Mesodermal cell (in vitro differentiated cells): ENCODE measurements around the gene DISC1.

Experiments used
- H3K27ac ChIP-seq: 2 replicates; pipeline ENCODE4 v1.7.0; 2013; ENCODE audit warnings: mild to moderate bottlenecking, low read depth, low read length, moderate library complexity; ENCODE audit not compliant: severe bottlenecking
- H3K36me3 ChIP-seq: 2 replicates; pipeline ENCODE4 v1.7.1; 2013; ENCODE audit warnings: mild to moderate bottlenecking, low read length, moderate library complexity; ENCODE audit not compliant: control insufficient read depth, insufficient read depth
- H3K4me1 ChIP-seq: one replicate; pipeline ENCODE4 v1.7.1; 2013; ENCODE audit warnings: mild to moderate bottlenecking, low read length; ENCODE audit not compliant: insufficient read depth, control insufficient read depth, poor library complexity, severe bottlenecking
- H3K4me3 ChIP-seq: 2 replicates; pipeline ENCODE4 v1.7.0; 2013; ENCODE audit warnings: low read length, control low read depth, mild to moderate bottlenecking; ENCODE audit not compliant: insufficient read depth, poor library complexity, severe bottlenecking; ENCODE audit errors: extremely low read depth
- H3K9me3 ChIP-seq: 2 replicates; pipeline ENCODE4 v1.7.1; 2013; ENCODE audit warnings: mild to moderate bottlenecking, low read length, moderate library complexity; ENCODE audit not compliant: control insufficient read depth
- WGBS, 2 experiments: methylation state at CpG; one replicate each; pipeline ENCODE4 v1.1.5; 2013; ENCODE audit warnings: missing lambda C conversion rate in 2 of 2; ENCODE audit not compliant: insufficient coverage in 2 of 2; 5-methylcytosine and 5-hydroxymethylcytosine counted together

Gene DISC1

GRCh38 chr1:231684356-231685244 is 58.0 kb downstream of the DISC1 start:
- WGBS, 2 experiments, result 93% methylated on average over 9 to 10 of the region's 15 CpGs

GRCh38 chr1:231686384-231686783 is 59.8 kb downstream of the DISC1 start:
- peaks cover 7% of the 10 kb centered on the region for H3K9me3 ChIP-seq
- no peaks in the 10 kb centered on the region for H3K4me1 ChIP-seq
- H3K36me3 ChIP-seq, result peaks cover 3% of the 10 kb centered on the region
- H3K27ac ChIP-seq, result no peak overlapping the region
- H3K4me3 ChIP-seq, result no peak overlapping the region
- 77 to 100% methylated on average over 3 to 4 of the region's 4 CpGs for WGBS, 2 experiments

More at GRCh38 chr1:231684356-231685244, 58.0 kb downstream of the DISC1 start:
- no peaks in the 10 kb centered on the region for H3K4me1 ChIP-seq
- H3K9me3 ChIP-seq, result peaks cover 7% of the 10 kb centered on the region
- no peak overlapping the region for H3K4me3 ChIP-seq
- H3K27ac ChIP-seq, result no peak overlapping the region
- H3K36me3 ChIP-seq, result peaks cover 3% of the 10 kb centered on the region

GRCh38 chr1:231688989-231689388 is 62.4 kb downstream of the DISC1 start:
- WGBS, 2 experiments, result 93 to 94% methylated on average over 2 to 3 of the region's 4 CpGs
- H3K4me1 ChIP-seq, result peaks cover 4% of the 10 kb centered on the region

GRCh38 chr1:231690059-231690458 is 63.5 kb downstream of the DISC1 start:
- H3K27ac ChIP-seq, result no peak overlapping the region
- peaks cover 7% of the 10 kb centered on the region for H3K9me3 ChIP-seq
- no peaks in the 10 kb centered on the region for H3K36me3 ChIP-seq
- peaks cover 4% of the 10 kb centered on the region for H3K4me1 ChIP-seq
- WGBS, 2 experiments, result 86 to 94% methylated on average over 8 to 9 of the region's 9 CpGs
- no peak overlapping the region for H3K4me3 ChIP-seq

More at GRCh38 chr1:231688989-231689388, 62.4 kb downstream of the DISC1 start:
- H3K9me3 ChIP-seq, result peaks cover 7% of the 10 kb centered on the region
- H3K36me3 ChIP-seq, result no peaks in the 10 kb centered on the region
- H3K27ac ChIP-seq, result no peak overlapping the region
- no peak overlapping the region for H3K4me3 ChIP-seq

- WGBS, 2 experiments, result 47 to 56% methylated on average over 14 to 15 of the region's 17 CpGs
- no peak overlapping the region for H3K4me3 ChIP-seq
- H3K4me1 ChIP-seq, result peaks cover 4% of the 10 kb centered on the region
- no peaks in the 10 kb centered on the region for H3K36me3 ChIP-seq
- H3K27ac ChIP-seq, result no peak overlapping the region
- H3K9me3 ChIP-seq, result no peaks in the 10 kb centered on the region
These were observed 65.1 kb downstream of the DISC1 start for GRCh38 chr1:231691618-231692259.

- H3K27ac ChIP-seq, result no peak overlapping the region
- no peak overlapping the region for H3K4me3 ChIP-seq
- H3K36me3 ChIP-seq, result peaks cover 3% of the 10 kb centered on the region
- no peaks in the 10 kb centered on the region for H3K9me3 ChIP-seq
- WGBS, 2 experiments, result 89 to 97% methylated on average over 18 of the region's 18 CpGs
- H3K4me1 ChIP-seq, result peaks cover 4% of the 10 kb centered on the region
These were observed 66.9 kb downstream of the DISC1 start for GRCh38 chr1:231693361-231694074.

- peaks cover 4% of the 10 kb centered on the region for H3K4me1 ChIP-seq
These were observed 67.5 kb downstream of the DISC1 start for GRCh38 chr1:231694075-231694431.

GRCh38 chr1:231694465-231695077 is 68.0 kb downstream of the DISC1 start:
- no peak overlapping the region for H3K27ac ChIP-seq
- no peaks in the 10 kb centered on the region for H3K9me3 ChIP-seq
- peaks cover 4% of the 10 kb centered on the region for H3K4me1 ChIP-seq
- no peak overlapping the region for H3K4me3 ChIP-seq
- WGBS, 2 experiments, result 82 to 87% methylated on average over 15 to 18 of the region's 18 CpGs
- peaks cover 3% of the 10 kb centered on the region for H3K36me3 ChIP-seq

More at GRCh38 chr1:231694075-231694431, 67.5 kb downstream of the DISC1 start:
- 94 to 96% methylated on average over 11 of the region's 11 CpGs for WGBS, 2 experiments
- no peak overlapping the region for H3K27ac ChIP-seq
- no peak overlapping the region for H3K4me3 ChIP-seq
- peaks cover 3% of the 10 kb centered on the region for H3K36me3 ChIP-seq
- no peaks in the 10 kb centered on the region for H3K9me3 ChIP-seq

GRCh38 chr1:231695439-231696255 is 69.1 kb downstream of the DISC1 start:
- no peak overlapping the region for H3K4me3 ChIP-seq
- peaks cover 4% of the 10 kb centered on the region for H3K4me1 ChIP-seq
- H3K9me3 ChIP-seq, result no peaks in the 10 kb centered on the region
- H3K36me3 ChIP-seq, result peaks cover 3% of the 10 kb centered on the region
- WGBS, 2 experiments, result 80 to 81% methylated on average over 4 to 6 of the region's 8 CpGs
- H3K27ac ChIP-seq, result no peak overlapping the region

- WGBS, 2 experiments, result 62 to 88% methylated on average over 2 of the region's 2 CpGs
- H3K36me3 ChIP-seq, result peaks cover 10% of the 10 kb centered on the region
- no peak overlapping the region for H3K27ac ChIP-seq
- peaks cover 9% of the 10 kb centered on the region for H3K4me1 ChIP-seq
- no peak overlapping the region for H3K4me3 ChIP-seq
- no peaks in the 10 kb centered on the region for H3K9me3 ChIP-seq
These were observed 73.2 kb downstream of the DISC1 start for GRCh38 chr1:231699784-231700183.
